Endothelial cell of umbilical vein (primary cell): ENCODE data around the gene ARHGEF11.

Experiments used
- EZH2 ChIP-seq: IDR thresholded peaks from 2 replicates; pipeline ENCODE4 v1.6.1; 2012; ENCODE audit warnings: borderline replicate concordance, low read depth, mild to moderate bottlenecking, moderate library complexity, low read length, inconsistent platforms; ENCODE audit not compliant: severe bottlenecking
- JUN ChIP-seq: IDR thresholded peaks from 2 replicates; pipeline ENCODE4 v1.6.1; 2011; ENCODE audit warnings: borderline replicate concordance, low read depth; ENCODE audit not compliant: insufficient read length, insufficient read depth
- MYC ChIP-seq: IDR thresholded peaks from one replicate; pipeline ENCODE4 v1.6.1; 2011; ENCODE audit warnings: mild to moderate bottlenecking, low read depth, low read length
- POLR2A ChIP-seq: IDR thresholded peaks from 2 replicates; pipeline ENCODE4 v1.6.1; 2012; ENCODE audit warnings: low read depth, mild to moderate bottlenecking, control low read depth, low read length
- POLR2AphosphoS5 ChIP-seq: IDR thresholded peaks from 2 replicates; pipeline ENCODE4 v1.6.1; 2012; ENCODE audit warnings: low read depth, mild to moderate bottlenecking, control low read depth, low read length, moderate library complexity; ENCODE audit not compliant: insufficient read depth
- TF ChIP-seq, protein P1 (sequence below), 2 donors: IDR thresholded peaks; 1 replicate in 1 of 2; 2 replicates in 1 of 2; pipeline ENCODE4 v1.5.1; 2011; ENCODE audit warnings: low read length in 2 of 2, mild to moderate bottlenecking in 2 of 2, moderate library complexity in 2 of 2, control low read depth in 1 of 2, inconsistent platforms in 1 of 2, low read depth in 1 of 2; ENCODE audit not compliant: insufficient read depth in 1 of 2; ENCODE audit errors: extremely low read depth in 1 of 2
- TF ChIP-seq, protein P2 (sequence below): IDR thresholded peaks from 2 replicates; pipeline ENCODE4 v1.6.1; 2011; ENCODE audit not compliant: insufficient read depth, insufficient read length

- TF ChIP-seq, protein P1, sequence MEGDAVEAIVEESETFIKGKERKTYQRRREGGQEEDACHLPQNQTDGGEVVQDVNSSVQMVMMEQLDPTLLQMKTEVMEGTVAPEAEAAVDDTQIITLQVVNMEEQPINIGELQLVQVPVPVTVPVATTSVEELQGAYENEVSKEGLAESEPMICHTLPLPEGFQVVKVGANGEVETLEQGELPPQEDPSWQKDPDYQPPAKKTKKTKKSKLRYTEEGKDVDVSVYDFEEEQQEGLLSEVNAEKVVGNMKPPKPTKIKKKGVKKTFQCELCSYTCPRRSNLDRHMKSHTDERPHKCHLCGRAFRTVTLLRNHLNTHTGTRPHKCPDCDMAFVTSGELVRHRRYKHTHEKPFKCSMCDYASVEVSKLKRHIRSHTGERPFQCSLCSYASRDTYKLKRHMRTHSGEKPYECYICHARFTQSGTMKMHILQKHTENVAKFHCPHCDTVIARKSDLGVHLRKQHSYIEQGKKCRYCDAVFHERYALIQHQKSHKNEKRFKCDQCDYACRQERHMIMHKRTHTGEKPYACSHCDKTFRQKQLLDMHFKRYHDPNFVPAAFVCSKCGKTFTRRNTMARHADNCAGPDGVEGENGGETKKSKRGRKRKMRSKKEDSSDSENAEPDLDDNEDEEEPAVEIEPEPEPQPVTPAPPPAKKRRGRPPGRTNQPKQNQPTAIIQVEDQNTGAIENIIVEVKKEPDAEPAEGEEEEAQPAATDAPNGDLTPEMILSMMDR (IDR thresholded peaks at IDR 0.05; ENCODE audit: extremely low read depth in 1 of 2, insufficient read depth in 1 of 2, low read depth in 1 of 2, low read length in 2 of 2) = no peak
- TF ChIP-seq, protein P2, sequence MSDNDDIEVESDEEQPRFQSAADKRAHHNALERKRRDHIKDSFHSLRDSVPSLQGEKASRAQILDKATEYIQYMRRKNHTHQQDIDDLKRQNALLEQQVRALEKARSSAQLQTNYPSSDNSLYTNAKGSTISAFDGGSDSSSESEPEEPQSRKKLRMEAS = no peak
- TF ChIP-seq POLR2A (no peak), MYC (no peak), POLR2AphosphoS5 (no peak), EZH2 (no peak), JUN (no peak)
Measured at GRCh38 chr1:157040802-157041201, 4.7 kb downstream of the ARHGEF11 start.
